Neural progenitor cell (in vitro differentiated cells): Measurements from ENCODE around the gene PDCD1.

ENCODE experiments used
- EZH2 ChIP-seq: fragments of 200-600 bp; sonication (generic); IDR thresholded peaks from 2 replicates; pipeline ENCODE4 v1.6.1; 2017; ENCODE audit warnings: antibody characterized with exemption, mild to moderate bottlenecking, moderate library complexity
- EZH2phosphoT487 ChIP-seq: fragments of 200-600 bp; sonication (generic); IDR thresholded peaks from 2 replicates; pipeline ENCODE4 v1.6.1; 2017; ENCODE audit warnings: antibody characterized with exemption
- TF ChIP-seq, protein P1 (sequence below): fragments of 200-600 bp; sonication (generic); IDR thresholded peaks from 2 replicates; pipeline ENCODE4 v1.5.1; 2017; ENCODE audit warnings: antibody characterized with exemption, mild to moderate bottlenecking

DNA sequence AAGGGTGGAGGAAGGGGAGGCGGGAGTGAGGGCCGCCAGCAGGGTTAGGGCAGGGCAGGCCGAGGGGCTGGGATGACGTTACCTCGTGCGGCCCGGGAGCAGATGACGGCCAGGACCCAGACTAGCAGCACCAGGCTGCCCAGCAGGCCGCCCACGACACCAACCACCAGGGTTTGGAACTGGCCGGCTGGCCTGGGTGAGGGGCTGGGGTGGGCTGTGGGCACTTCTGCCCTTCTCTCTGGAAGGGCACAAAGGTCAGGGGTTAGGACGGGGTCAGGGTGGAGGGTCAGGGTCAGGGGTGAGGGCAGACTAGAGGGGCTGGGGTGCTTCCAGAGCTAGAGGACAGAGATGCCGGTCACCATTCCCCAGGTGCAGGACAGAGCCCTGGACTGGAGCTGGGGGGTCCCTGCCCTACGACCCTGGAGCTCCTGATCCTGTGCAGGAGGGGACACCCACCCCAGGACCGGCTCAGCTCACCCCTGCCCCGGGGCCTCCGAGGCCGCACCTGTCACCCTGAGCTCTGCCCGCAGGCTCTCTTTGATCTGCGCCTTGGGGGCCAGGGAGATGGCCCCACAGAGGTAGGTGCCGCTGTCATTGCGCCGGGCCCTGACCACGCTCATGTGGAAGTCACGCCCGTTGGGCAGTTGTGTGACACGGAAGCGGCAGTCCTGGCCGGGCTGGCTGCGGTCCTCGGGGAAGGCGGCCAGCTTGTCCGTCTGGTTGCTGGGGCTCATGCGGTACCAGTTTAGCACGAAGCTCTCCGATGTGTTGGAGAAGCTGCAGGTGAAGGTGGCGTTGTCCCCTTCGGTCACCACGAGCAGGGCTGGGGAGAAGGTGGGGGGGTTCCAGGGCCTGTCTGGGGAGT, 6.3 kb downstream of the PDCD1 start:
- TF ChIP-seq, protein P1, sequence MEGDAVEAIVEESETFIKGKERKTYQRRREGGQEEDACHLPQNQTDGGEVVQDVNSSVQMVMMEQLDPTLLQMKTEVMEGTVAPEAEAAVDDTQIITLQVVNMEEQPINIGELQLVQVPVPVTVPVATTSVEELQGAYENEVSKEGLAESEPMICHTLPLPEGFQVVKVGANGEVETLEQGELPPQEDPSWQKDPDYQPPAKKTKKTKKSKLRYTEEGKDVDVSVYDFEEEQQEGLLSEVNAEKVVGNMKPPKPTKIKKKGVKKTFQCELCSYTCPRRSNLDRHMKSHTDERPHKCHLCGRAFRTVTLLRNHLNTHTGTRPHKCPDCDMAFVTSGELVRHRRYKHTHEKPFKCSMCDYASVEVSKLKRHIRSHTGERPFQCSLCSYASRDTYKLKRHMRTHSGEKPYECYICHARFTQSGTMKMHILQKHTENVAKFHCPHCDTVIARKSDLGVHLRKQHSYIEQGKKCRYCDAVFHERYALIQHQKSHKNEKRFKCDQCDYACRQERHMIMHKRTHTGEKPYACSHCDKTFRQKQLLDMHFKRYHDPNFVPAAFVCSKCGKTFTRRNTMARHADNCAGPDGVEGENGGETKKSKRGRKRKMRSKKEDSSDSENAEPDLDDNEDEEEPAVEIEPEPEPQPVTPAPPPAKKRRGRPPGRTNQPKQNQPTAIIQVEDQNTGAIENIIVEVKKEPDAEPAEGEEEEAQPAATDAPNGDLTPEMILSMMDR = no peak
- no peak for TF ChIP-seq EZH2
- no peak for TF ChIP-seq EZH2phosphoT487
